ACHN (cell line): ENCODE data around the gene BLTP3B.
"Not testable (repeated sequence)": the region's sequence is repeated elsewhere in the genome, so short reads cannot be mapped to it uniquely, and the experiment has no call there.

Experiments used
- DNase-seq: peaks from one replicate; pipeline ENCODE4 v3.0.0-alpha.2; 2015
- in situ Hi-C: cut with HindIII; loops from 2 replicates; pipeline ENCODE4 v1.10.0; 2017; ENCODE audit warnings: low sequenced_read_pairs, low pct_ligation_motif_present, low pct_unique_long_range_greater_than_20kb

Gene BLTP3B, protein sequence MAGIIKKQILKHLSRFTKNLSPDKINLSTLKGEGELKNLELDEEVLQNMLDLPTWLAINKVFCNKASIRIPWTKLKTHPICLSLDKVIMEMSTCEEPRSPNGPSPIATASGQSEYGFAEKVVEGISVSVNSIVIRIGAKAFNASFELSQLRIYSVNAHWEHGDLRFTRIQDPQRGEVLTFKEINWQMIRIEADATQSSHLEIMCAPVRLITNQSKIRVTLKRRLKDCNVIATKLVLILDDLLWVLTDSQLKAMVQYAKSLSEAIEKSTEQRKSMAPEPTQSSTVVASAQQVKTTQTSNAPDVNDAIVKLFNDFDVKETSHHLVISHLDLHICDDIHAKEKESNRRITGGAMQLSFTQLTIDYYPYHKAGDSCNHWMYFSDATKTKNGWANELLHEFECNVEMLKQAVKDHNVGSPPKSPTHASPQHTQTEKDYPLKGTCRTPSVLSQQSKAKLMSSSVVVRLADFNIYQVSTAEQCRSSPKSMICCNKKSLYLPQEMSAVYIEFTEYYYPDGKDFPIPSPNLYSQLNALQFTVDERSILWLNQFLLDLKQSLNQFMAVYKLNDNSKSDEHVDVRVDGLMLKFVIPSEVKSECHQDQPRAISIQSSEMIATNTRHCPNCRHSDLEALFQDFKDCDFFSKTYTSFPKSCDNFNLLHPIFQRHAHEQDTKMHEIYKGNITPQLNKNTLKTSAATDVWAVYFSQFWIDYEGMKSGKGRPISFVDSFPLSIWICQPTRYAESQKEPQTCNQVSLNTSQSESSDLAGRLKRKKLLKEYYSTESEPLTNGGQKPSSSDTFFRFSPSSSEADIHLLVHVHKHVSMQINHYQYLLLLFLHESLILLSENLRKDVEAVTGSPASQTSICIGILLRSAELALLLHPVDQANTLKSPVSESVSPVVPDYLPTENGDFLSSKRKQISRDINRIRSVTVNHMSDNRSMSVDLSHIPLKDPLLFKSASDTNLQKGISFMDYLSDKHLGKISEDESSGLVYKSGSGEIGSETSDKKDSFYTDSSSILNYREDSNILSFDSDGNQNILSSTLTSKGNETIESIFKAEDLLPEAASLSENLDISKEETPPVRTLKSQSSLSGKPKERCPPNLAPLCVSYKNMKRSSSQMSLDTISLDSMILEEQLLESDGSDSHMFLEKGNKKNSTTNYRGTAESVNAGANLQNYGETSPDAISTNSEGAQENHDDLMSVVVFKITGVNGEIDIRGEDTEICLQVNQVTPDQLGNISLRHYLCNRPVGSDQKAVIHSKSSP (N-terminal part only)

GRCh38 chr12:100142851-100143559 is at the start of gene BLTP3B:
TSS of gene BLTP3B (minus strand) at chr12:100142874. CDS start at chr12:100142635, 239 bp downstream.
- in situ Hi-C loops, result no loop called here
- DNase-seq, result peak; percentile 85

DNA sequence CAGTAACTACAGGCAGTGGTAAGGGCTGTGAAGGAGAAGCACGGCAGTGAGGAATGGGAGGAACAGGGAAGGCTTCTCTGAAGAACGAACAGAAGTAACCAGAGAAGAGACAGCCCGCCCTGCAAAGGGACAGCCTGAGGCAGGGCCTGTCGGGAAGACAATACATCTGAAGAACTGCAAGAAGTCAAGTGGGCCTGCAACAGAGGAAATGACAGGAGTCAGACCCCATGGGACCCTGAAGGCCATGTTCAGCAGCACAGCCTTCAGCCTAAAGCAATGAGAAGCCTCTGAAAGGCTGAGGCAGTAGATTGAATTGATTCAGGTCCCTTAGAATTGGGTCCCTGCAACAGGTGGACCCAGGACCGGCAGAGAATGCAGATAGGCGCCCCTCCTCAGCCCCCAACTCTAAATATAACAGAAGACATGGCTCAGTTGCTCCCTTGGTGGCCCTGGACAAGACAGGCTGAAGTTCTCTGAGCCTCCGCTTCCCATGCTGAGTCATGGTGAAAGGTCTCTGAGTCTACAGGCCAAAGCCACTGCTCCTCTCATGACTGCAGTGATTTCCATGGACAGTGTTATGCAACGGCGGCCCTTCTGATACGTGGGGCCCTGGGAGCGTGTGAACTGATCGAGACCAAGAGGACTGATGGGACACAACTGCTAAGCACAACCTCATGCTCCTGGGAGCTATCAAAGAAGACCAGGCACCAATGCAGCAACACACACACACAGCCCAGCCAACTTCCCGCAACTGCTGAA is 47.1 kb upstream of the BLTP3B start:
- in situ Hi-C loops, result no loop called here
- DNase-seq, result no peak

DNA sequence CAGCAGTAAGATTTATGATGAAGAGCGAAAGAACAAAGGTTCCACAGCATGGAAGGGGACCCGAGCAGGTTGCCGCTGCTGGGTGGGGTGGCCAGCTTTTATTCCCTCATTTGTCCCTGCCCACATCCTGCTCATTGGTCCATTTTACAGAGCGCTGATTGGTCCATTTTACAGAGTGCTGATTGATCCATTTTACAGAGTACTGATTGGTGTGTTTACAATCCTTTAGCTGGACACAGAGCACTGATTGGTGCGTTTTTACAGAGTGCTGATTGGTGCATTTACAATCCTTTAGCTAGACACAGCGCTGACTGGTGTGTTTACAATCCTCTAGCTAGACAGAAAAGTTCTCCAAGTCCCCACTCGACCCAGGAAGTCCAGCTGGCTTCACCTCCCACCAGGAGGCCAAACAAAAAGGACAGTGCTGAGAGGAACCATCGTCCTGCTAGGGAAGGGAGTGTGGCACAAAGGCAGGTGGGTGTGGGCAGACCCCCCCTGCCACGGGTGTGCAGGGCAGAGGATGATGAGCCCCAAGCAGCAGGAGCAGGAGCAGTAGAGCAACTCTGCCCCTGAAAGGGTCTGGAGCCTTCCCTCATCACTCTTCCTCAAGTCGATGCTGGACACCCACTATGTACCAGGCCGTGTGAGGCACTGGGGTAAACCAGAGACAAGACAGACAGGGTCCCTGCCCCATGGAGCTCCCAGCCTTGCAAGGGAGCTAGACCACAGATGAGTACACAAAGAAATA is 46.4 kb upstream of the BLTP3B start:
- in situ Hi-C loops, DNase-seq: not testable (repeated sequence)

DNA sequence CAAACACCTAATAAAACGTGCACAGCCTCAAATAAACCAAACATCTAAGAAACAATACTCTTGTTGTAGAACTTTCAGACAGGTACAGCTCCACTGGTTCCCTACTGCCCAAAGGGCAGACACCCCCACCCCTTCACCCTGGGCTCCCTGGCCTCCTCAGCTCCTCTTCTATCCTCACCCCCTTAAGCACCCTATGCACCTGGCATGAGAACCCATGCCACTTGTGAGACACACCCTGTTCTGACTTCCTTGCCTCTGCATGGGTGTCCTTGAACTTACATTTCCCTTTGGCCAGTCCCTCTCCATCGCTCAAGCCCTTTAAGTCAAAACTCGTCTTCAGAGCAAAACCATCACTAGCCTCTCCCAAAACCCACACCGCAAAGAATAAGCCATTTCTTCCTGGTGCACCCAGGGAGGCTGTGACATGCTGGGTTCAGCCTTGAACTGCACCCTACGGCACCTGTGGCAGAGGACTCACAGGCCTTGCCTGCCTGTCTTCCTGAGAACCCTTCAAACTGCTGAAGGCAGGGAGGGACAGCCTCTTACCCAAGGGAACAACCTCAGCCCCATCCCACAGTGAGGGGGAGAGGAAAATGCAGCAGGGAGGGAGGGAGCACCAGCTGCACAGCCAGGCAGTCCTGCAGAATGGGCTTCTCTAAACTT is 45.3 kb upstream of the BLTP3B start:
- in situ Hi-C loops, result no loop called here
- no peak for DNase-seq

GRCh38 chr12:100187068-100187467 is 44.4 kb upstream of the BLTP3B start:
- DNase-seq, result no peak
- in situ Hi-C loops, result no loop called here

DNA sequence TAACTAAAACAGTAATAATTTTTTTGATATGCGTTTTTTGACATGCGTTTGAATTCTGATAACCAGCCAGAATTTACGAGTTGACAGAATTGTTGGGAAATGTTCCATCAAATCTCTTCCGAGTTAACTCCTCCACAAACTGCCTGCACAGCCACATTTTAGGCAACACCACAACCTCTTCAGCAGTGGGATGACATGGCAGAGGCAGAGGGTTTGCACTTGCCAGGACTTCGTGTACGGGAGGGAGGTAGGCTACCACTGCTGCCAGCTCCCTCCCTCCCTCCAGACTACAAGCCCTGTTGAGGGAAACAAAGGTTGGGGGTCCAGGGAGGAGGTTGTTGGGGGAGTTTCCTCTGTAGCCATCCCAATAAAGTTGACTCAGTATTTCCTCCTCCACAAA is 43.4 kb upstream of the BLTP3B start:
- in situ Hi-C loops, result no loop called here
- no peak for DNase-seq

DNA sequence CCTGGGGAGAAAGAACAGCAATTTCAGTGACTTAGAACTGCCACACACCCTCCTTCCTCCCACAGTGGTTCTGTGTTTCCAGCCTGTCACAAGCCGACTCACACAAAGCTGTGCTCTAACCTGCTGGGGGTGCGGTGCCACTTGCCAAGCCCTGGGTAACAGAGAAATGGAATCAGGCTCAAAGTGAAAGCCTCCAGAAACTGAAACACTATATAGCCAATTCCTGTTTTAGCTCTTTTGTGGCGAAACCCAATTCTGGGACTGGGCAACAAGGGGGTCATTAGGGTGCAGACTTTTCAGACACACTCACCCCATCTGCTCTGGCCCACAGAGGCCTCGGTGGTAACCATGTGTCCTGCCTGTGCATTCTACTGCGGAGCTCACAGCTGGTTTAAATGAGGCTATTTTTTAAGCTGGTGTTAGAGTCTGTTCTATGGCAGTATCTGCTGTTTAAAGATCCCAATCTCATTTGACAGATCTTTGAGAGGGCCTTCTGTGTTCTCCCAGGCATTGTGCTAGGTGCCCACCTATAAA is 42.8 kb upstream of the BLTP3B start:
- in situ Hi-C loops, result no loop called here

DNA sequence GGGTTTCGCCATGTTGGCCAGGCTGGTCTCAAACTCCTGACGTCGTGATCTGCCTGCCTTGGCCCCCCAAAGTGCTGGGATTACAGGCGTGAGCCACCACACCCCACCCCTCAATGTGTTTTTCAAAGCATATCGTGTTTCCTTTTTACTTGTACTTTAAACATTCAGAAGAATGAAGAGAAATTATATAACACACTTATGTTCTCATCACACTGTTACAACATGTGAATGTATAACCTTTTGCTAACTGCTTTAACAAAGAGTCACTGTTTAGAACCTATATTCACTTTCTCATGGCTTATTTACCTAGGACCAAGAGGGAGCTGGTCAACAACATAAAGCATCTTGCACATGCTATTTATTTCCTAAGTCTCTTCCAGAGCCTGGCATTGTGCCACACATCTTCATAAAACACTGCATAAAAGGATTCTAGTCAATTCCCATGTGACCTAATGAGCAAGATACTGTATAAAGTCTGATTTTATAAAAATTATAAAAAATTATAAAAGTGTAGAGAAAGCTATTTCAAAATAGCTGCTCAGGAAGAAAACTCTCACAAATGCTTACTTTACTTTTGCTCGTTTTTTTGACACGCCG is 42.0 kb upstream of the BLTP3B start:
- in situ Hi-C loops, result no loop called here
- no peak for DNase-seq

More for the DNA sequence above, 42.8 kb upstream of the BLTP3B start:
- DNase-seq, result no peak

DNA sequence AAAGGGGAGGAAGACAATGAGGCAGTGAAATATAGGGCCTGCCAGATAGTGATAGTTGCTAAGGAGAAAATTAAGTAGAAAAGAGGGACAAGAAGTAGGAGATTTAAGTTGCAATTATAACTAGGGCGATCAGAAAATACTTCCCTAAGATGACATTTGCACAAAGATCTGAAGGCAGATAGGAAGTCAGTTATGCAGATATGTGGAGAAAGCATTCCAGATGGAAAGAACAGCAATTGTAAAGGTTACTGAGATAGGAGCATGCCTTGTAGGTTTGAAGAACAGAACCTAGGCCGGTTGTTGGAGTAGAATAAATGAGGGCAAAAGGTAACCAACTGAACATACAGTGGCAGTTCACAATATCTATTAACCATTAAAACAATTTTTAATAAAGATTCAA is 36.6 kb upstream of the BLTP3B start:
- no peak for DNase-seq
- in situ Hi-C loops, result no loop called here

DNA sequence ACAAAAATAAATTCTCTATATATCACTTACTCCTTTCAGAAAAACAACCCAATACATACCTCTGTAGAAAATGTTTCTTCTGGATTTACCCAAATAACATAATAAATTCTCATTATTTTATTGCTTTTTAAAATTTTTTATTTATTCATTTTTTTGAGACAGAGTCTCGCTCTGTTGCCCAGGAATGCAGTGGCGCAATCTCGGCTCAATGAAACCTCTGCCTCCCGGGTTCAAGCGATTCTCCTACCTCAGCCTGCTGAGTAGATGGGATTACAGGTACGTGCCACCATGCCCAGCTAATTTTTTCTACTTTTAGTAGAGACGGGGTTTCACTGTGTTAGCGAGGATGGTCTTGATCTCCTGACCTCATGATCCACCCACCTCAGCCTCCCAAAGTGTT is 33.8 kb upstream of the BLTP3B start:
- DNase-seq, in situ Hi-C loops: not testable (repeated sequence)

DNA sequence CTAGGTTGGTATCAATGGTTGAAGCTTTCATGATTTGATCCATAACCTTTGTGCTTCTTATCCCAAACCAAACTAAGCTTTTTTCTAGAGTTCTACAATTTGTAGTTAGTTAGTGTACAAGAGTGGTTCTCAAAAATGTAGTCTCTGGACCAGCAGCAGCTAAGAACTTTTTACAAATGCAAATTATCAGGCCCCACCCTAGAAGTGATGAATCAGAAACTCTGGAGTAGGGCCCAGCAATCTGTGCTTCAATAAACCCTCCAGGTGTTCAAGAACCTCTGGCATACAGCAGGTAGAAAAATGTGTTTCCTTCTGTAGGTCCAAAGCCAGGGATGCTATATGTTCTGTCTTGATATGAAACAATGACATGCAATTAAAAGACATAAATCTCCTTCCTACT is 31.8 kb upstream of the BLTP3B start:
- DNase-seq, result no peak
- in situ Hi-C loops, result no loop called here

GRCh38 chr12:100173111-100173510 is 30.4 kb upstream of the BLTP3B start:
- in situ Hi-C loops, result no loop called here
- DNase-seq, result no peak

- in situ Hi-C loops, result no loop called here
- DNase-seq, result no peak
Observed at GRCh38 chr12:100171248-100171647, 28.6 kb upstream of the BLTP3B start.

DNA sequence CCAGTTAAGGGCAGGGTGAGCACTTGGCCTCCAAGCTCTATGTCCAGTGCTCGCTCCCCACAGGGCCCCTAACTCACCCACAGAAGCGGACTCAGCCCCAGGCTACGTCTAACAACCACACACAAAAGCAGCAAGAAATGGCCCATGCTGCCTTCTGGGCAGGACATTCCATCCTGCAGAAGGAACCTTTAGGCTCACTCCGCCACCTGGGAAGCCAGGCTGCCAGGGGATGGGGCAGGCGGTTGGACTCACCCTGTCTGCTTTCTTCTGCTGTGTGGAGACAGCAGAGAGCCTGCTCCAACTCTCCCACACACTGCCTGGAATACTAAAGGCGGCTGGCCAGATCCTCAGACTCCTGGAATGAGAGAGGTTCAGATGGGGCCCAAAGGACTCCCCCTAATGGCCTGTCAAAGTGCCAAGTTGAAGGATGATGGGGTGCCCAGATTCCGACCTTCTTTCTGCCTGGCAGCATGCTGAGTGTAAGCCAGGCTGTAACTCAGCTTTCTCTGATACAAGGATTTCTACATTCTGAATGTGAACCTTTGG is 27.7 kb upstream of the BLTP3B start:
- in situ Hi-C loops, result no loop called here

GRCh38 chr12:100169345-100169744 is 26.7 kb upstream of the BLTP3B start:
- DNase-seq, result no peak
- in situ Hi-C loops, result no loop called here

More for the DNA sequence above, 27.7 kb upstream of the BLTP3B start:
- no peak for DNase-seq

DNA sequence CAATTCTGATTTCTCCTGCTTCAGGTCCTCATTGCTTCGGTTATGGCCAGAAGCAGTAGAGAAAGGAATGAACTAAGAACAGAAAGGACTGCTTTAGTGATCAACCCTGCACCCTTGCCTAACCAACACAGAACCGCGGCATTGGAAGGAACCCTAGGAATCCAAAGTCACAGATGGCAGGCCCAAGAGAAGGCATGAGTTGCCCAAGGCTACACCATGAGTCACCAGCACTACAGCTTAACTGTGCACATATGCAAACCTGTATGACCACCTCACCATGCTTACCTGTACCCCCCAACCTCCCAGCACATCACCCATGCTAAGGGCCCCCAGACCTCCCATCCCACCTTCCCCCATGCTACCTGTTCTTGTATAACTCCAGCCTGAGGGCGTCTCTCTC is 25.9 kb upstream of the BLTP3B start:
- in situ Hi-C loops, result no loop called here
- no peak for DNase-seq
